WERI-Rb-1 (cell line): Measurements from ENCODE around the gene TMEM127.

ENCODE experiments used
- DNase-seq: peaks from one replicate; pipeline ENCODE4 v3.0.0-alpha.2; 2020
- H3K27ac ChIP-seq: fragments of 250-450 bp; sonication (Bioruptor Pico); 2 replicates; pipeline ENCODE4 v1.5.1; 2020; ENCODE audit warnings: mild to moderate bottlenecking, moderate library complexity
- H3K27me3 ChIP-seq: fragments of 250-450 bp; sonication (Bioruptor Pico); 2 replicates; pipeline ENCODE4 v1.5.1; 2021; ENCODE audit warnings: mild to moderate bottlenecking, low read depth, moderate library complexity; ENCODE audit not compliant: insufficient read depth, severe bottlenecking
- H3K36me3 ChIP-seq: fragments of 250-450 bp; sonication (Bioruptor Pico); 2 replicates; pipeline ENCODE4 v1.5.1; 2020; ENCODE audit warnings: mild to moderate bottlenecking, moderate library complexity
- H3K4me3 ChIP-seq: 2 replicates; pipeline ENCODE4 v1.5.1; 2011; ENCODE audit warnings: low read depth, mild to moderate bottlenecking, control low read depth, low read length
- H3K9me3 ChIP-seq: fragments of 250-450 bp; sonication (Bioruptor Pico); 2 replicates; pipeline ENCODE4 v1.5.1; 2021; ENCODE audit warnings: mild to moderate bottlenecking, moderate library complexity; ENCODE audit not compliant: severe bottlenecking
- TF ChIP-seq, protein P1 (sequence below): IDR thresholded peaks from 2 replicates; pipeline ENCODE4 v1.5.1; 2011; ENCODE audit warnings: low read depth, mild to moderate bottlenecking, control low read depth, inconsistent platforms, low read length

Gene TMEM127

DNA sequence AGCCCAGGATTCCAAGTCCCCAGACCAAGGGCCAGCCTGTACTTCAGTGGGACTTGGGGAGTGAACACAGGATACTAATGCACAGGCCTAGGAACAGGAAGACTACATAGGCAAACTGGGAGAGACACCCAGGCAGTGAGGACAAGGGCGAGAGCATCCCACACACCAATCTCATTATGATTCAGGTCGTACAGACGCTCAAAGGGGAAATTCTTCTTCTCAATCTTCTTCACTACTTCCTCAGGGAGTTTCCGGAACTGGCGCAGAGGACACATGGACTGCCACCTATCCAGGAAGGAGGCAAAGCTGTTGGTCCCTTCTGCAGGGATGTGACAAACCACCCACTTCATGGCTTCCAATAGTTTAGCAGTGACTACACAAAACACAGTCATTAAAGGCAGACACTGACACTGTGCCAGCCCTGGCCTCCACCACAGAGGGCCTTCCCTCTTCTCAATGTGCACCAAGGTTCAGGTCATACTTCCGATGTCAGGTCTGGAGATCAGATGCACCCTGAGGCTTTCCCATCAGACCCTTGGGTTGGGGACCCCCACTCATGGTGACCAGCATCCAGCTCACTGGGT, 21.6 kb upstream of the TMEM127 start:
- Histone ChIP-seq H3K36me3 (peaks cover 100% of the 10 kb centered on the region), H3K27me3 (no peaks in the 10 kb centered on the region), H3K4me3 (no peak overlapping the region), H3K27ac (no peak overlapping the region), H3K9me3 (no peaks in the 10 kb centered on the region)
- TF ChIP-seq, protein P1, sequence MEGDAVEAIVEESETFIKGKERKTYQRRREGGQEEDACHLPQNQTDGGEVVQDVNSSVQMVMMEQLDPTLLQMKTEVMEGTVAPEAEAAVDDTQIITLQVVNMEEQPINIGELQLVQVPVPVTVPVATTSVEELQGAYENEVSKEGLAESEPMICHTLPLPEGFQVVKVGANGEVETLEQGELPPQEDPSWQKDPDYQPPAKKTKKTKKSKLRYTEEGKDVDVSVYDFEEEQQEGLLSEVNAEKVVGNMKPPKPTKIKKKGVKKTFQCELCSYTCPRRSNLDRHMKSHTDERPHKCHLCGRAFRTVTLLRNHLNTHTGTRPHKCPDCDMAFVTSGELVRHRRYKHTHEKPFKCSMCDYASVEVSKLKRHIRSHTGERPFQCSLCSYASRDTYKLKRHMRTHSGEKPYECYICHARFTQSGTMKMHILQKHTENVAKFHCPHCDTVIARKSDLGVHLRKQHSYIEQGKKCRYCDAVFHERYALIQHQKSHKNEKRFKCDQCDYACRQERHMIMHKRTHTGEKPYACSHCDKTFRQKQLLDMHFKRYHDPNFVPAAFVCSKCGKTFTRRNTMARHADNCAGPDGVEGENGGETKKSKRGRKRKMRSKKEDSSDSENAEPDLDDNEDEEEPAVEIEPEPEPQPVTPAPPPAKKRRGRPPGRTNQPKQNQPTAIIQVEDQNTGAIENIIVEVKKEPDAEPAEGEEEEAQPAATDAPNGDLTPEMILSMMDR: no peak
- DNase-seq: no peak

DNA sequence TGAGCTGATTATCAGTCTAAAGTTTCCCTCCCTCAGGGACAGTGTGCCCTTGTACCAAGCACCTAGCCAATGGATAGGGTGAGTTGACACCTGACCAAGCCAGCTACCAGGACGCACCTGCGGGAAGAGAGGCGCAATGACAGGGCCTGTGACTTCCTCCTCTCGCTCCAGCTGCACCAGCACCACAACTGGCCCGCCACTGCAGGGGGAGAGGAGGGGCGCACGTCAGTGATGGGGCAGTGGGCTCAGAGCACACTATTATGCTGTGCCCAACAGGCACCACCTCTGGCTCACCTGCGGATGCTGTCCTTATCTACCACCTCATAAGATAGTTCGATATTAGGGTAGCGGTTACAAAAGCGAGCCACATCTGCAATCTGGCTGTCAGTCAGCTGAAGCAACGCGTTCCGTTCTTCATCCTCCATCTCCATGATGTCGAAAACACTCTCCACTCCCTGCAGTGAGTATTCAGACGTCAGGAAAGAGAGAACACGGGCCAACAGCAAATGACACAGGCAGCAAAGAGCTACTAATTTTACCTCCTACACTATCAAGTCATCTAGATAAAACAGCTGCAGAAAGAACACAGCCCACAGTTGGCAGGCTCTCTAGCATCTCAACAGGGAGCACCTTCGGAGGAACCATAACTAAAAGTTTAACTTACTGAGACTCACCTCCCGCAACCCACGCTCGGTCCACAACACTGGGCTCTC, 11.1 kb upstream of the TMEM127 start:
- TF ChIP-seq, protein P1: no peak
- Histone ChIP-seq H3K27ac (no peak overlapping the region), H3K27me3 (no peaks in the 10 kb centered on the region), H3K36me3 (peaks cover 92% of the 10 kb centered on the region), H3K9me3 (no peaks in the 10 kb centered on the region), H3K4me3 (no peak overlapping the region)
- DNase-seq: no peak

DNA sequence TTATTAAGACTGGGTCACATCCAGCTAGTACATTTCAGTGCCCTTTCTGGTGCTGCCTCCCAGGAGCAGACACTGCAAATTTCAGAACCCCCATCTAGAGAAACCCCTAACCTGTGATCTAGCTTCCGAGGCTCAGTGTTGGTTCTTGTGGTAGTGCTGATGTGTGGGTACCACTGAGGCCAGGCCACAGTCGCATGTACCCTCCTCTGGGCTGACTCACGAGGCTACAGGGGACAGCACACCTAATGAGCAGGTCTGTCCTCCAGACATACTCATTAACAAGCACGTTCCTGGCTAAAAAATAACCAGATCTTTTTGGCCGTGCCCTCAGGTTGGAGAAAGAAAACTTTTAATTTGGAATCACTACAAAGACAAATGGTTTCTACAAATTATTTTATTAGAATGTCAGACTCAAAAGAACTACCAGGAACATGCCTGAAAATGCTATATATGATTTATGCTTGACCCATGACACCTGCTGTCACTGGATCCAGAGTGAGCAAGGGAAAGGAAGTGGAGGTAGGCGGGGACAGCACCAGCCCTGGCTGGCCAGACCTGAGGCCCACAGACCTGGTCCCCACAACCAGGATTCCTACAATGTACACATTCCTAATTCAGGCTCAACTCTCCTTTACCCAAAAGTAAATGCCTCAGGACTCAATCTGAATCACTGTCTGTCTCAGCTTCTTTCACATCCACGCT, 8.7 kb upstream of the TMEM127 start:
- DNase-seq: no peak
- Histone ChIP-seq H3K27ac (no peak overlapping the region), H3K27me3 (no peaks in the 10 kb centered on the region), H3K4me3 (no peak overlapping the region), H3K9me3 (no peaks in the 10 kb centered on the region), H3K36me3 (peaks cover 85% of the 10 kb centered on the region)
- TF ChIP-seq, protein P1: no peak

DNA sequence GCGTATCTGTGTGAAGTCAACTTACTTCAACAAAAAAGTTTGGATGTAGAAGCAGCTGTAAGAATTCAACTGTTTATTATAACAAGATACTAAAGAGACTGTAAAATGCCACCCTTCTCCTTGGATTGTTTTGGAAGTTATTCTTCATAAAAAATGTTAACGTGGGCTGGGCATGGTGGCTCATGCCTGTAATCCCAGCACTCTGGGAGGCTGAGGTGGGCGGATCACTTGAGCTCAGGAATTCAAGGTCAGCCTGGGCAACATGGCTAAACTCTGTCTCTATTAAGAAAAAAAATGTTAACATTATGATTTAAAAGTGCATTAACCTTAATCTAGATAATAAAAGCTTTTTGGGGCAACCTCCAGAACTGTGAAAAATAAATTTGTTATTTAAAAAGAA, 8.0 kb upstream of the TMEM127 start:
- Histone ChIP-seq H3K9me3 (no peaks in the 10 kb centered on the region), H3K4me3 (no peak overlapping the region), H3K27ac (no peak overlapping the region), H3K27me3 (no peaks in the 10 kb centered on the region), H3K36me3 (peaks cover 85% of the 10 kb centered on the region)
- TF ChIP-seq, protein P1: no peak
- DNase-seq: no peak

DNA sequence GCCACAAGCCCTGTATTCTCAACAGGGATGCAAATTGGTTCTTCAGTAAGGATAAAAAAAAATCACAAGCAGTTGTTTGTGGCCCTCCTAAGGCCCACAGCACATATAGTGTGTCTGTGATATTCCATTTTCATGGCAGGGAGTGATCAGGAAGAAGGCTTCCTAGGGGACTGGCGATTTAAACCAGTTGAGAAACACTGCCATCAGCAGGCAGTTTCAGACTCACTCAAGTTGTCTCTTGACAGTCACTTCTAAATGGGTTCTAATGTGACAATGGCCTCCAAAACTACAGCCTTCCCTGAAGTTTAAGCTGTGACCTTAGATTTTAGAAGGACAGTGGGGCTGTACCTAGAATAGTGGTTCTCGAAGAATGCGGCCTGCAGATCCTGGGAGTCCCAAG, 6.2 kb upstream of the TMEM127 start:
- peaks cover 84% of the 10 kb centered on the region for H3K36me3 ChIP-seq
- no peaks in the 10 kb centered on the region for H3K9me3 ChIP-seq
- no peak overlapping the region for H3K4me3 ChIP-seq
- H3K27me3 ChIP-seq: no peaks in the 10 kb centered on the region
- DNase-seq: no peak
- TF ChIP-seq, protein P1: no peak
- no peak overlapping the region for H3K27ac ChIP-seq
